Ascending aorta (tissue), 2 donors: ENCODE results near the gene PHC3. TPM values are rescaled to one million over a fixed set of nuclear protein-coding genes. Genes with fewer than 3 reads are reported as not detected.

Experiments
- DNase-seq, 2 donors: peaks; one replicate each; pipeline ENCODE4 v3.0.0-alpha.2; 2019; ENCODE audit warnings: low spot score in 2 of 2
- H3K27ac ChIP-seq, 2 donors: fragments of 200-600 bp; sonication (generic); one replicate each; pipeline ENCODE4 v1.5.1; 2016 to 2017; ENCODE audit warnings: mild to moderate bottlenecking in 1 of 2
- H3K27me3 ChIP-seq: fragments of 200-600 bp; sonication (generic); one replicate; pipeline ENCODE4 v1.5.1; 2017
- H3K36me3 ChIP-seq, 2 donors: fragments of 200-600 bp; sonication (generic); one replicate each; pipeline ENCODE4 v1.5.1; 2016
- H3K4me1 ChIP-seq, 2 donors: fragments of 200-600 bp; sonication (generic); one replicate each; pipeline ENCODE4 v1.5.1; 2016 to 2017; ENCODE audit warnings: mild to moderate bottlenecking in 1 of 2
- H3K4me3 ChIP-seq, 2 donors: fragments of 200-600 bp; sonication (generic); one replicate each; pipeline ENCODE4 v1.5.1; 2016 to 2017; ENCODE audit warnings: mild to moderate bottlenecking in 1 of 2
- H3K9me3 ChIP-seq, 2 donors: fragments of 200-600 bp; sonication (generic); one replicate each; pipeline ENCODE4 v1.5.1; 2016
- CTCF ChIP-seq, 3 experiments: fragments of 200-600 bp in 2 of 3; fragments of 450-650 bp in 1 of 3; sonication (generic) in 2 of 3; IDR thresholded peaks; one replicate each; pipeline ENCODE4 v1.5.1; 2016 to 2019; ENCODE audit warnings: antibody characterized with exemption in 3 of 3, mild to moderate bottlenecking in 1 of 3, moderate library complexity in 1 of 3
- intact Hi-C: fragments of 100-400 bp; cut with DNase I; formaldehyde crosslinking; loops from one replicate; pipeline ENCODE4 v1.15.1; 2023
- total RNA-seq: library from RNA; depleted of rRNA; stranded (reverse); fragments of >200 nt; gene quantifications from one replicate; pipeline ENCODE4 v1.1.0, GENCODE V29; 2016

The PHC3 gene
- total RNA-seq, 1 donor from 2014 or later = 43.3 TPM

- Histone ChIP-seq H3K4me3 (no peak overlapping the region), H3K27me3 (no peaks in the 10 kb centered on the region), H3K4me1 (no peaks in the 10 kb centered on the region), H3K9me3 (no peaks in the 10 kb centered on the region), H3K27ac (no peak overlapping the region), H3K36me3 (peaks cover 25 to 36% of the 10 kb centered on the region in 2 donors)
- TF ChIP-seq CTCF (IDR thresholded peaks at IDR 0.05) = no peak
- intact Hi-C loops = no loop called here
- DNase-seq = no peak
These were observed 73.6 kb downstream of the PHC3 start for GRCh38 chr3:170107941-170108340.

DNA sequence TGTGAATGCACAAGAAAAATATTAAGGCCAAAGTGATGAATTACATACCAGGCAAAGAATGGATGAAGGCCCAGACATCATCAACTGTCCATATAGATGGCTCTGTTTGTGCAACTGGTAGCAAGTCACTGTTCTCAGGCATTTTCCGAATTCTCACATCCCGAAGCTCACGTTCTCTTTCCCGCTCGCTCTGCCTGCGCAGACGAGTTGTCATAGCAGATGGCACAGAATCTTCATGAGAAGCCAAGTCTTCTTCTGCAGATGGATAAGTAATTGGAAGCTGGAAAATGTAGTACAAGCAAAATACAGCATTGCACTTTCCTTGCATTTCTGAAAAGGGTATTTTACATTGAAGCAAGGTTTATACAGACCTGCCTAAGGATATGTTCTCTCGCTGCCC, 79.1 kb downstream of the PHC3 start:
- no peak for DNase-seq
- Histone ChIP-seq H3K27ac (no peak overlapping the region), H3K36me3 (peaks cover 37 to 75% of the 10 kb centered on the region in 2 donors), H3K4me3 (no peak overlapping the region), H3K27me3 (no peaks in the 10 kb centered on the region), H3K4me1 (no peaks in the 10 kb centered on the region), H3K9me3 (no peaks in the 10 kb centered on the region)
- intact Hi-C loops = no loop called here
- TF ChIP-seq CTCF (IDR thresholded peaks at IDR 0.05) = no peak

DNA sequence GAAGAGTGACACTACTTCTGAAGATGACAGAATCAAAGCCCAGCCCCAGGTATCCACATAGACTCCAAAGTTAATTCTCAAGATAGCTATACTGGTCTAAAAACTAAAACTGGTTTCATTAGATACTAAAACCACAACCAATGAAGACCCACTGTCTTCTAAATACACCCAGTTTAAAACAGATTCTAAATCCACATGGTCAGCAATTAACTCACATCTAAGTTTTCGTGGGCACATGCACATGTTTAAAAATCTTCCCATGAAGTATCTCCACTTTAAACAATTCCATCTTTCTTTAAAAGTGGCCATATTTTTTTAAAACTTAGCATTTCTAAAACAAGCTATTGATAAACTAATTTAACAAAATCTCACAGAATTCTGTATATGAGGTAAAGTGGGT, 80.6 kb downstream of the PHC3 start:
- TF ChIP-seq CTCF (IDR thresholded peaks at IDR 0.05) = no peak
- no peaks in the 10 kb centered on the region for H3K4me1 ChIP-seq
- intact Hi-C loops = no loop called here
- peaks cover 40 to 75% of the 10 kb centered on the region in 2 donors for H3K36me3 ChIP-seq
- no peak overlapping the region for H3K4me3 ChIP-seq
- H3K27me3 ChIP-seq = no peaks in the 10 kb centered on the region
- H3K27ac ChIP-seq = no peak overlapping the region
- DNase-seq = no peak
- H3K9me3 ChIP-seq = no peaks in the 10 kb centered on the region

DNA sequence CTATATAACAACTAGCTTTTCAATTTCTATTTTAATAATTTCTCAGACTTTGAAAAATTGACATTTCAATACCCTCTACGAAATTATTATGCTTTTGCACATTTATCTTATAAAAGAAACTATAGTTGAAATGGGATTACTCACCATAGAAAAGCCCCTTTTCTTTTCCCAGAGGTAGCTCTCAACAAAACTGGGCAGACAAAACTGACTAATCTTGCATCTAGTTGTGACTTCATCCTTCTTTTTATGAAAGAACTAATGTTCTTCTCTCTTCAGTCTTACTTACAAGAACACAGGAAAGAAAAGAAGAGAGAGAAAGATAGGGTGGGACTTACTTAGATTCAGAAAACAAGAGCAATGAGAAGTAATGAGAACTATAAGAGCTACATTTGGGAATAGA, 82.8 kb downstream of the PHC3 start:
- Histone ChIP-seq H3K4me3 (no peak overlapping the region), H3K27ac (no peak overlapping the region), H3K9me3 (no peaks in the 10 kb centered on the region), H3K36me3 (peaks cover 47 to 88% of the 10 kb centered on the region in 2 donors), H3K4me1 (no peaks in the 10 kb centered on the region), H3K27me3 (no peaks in the 10 kb centered on the region)
- no peak for DNase-seq
- no peak for TF ChIP-seq CTCF (IDR thresholded peaks at IDR 0.05)
- intact Hi-C loops = loop anchor here (10.0 kb wide), 1 partner anchor 114 kb away; no protein-coding TSS in a partner anchor

DNA sequence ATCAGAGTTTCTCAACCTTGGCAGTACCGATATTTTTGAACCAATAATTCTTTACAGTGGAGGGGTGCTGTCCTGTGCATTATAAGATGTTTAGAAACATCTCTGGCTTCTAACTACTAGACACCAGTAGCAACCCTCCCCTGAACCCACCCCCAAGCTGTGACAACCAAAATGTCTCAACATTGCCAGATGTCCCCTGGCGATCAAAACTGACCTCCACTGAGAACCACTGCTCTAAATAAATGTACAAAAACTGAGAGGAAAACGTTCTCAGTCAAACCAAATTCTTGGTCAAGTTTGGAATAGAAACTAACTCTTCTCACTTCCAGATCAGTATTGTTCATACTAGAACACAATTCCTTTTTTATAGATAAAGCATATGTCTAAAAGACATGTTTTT, 85.2 kb downstream of the PHC3 start:
- H3K9me3 ChIP-seq = no peaks in the 10 kb centered on the region
- H3K4me1 ChIP-seq = no peaks in the 10 kb centered on the region
- intact Hi-C loops = loop anchor here (10.0 kb wide), 1 partner anchor 112 kb away; no protein-coding TSS in a partner anchor
- TF ChIP-seq CTCF (IDR thresholded peaks at IDR 0.05) = no peak
- H3K27ac ChIP-seq = no peak overlapping the region
- H3K4me3 ChIP-seq = no peak overlapping the region
- no peaks in the 10 kb centered on the region for H3K27me3 ChIP-seq
- peaks cover 36 to 78% of the 10 kb centered on the region in 2 donors for H3K36me3 ChIP-seq
- DNase-seq = no peak

DNA sequence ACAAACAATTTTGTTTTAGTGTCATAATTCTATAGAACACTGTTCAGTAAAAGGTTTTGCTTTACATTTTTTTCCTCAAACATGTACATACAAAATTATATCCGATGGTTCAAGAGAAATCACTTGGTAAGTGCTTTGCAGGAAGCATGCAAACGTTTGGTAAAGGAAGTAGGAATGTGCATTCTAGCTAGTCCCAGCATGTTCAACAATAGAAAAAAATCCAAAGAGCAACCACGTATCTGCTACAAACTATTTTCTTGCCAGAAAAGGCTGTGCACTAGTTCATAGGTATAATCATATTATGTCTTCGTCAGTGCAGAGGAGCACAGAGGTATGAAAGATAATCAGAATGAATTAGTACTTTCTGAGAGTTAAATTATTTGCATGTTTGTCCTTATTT, 85.8 kb downstream of the PHC3 start:
- Histone ChIP-seq H3K36me3 (peaks cover 35 to 78% of the 10 kb centered on the region in 2 donors), H3K4me1 (no peaks in the 10 kb centered on the region), H3K4me3 (no peak overlapping the region), H3K9me3 (no peaks in the 10 kb centered on the region), H3K27me3 (no peaks in the 10 kb centered on the region), H3K27ac (no peak overlapping the region)
- TF ChIP-seq CTCF (IDR thresholded peaks at IDR 0.05) = no peak
- DNase-seq = no peak
- intact Hi-C loops = loop anchor here (10.0 kb wide), 1 partner anchor 111 kb away; no protein-coding TSS in a partner anchor
